Astrocyte (in vitro differentiated cells and primary cell): ENCODE data around the gene ST3GAL6.

ENCODE experiments used
- CTCF ChIP-seq: IDR thresholded peaks from 2 replicates; pipeline ENCODE4 v1.5.1; 2011; ENCODE audit warnings: low read depth, mild to moderate bottlenecking, inconsistent platforms, low read length, moderate library complexity; ENCODE audit not compliant: insufficient read depth
- EZH2 ChIP-seq: IDR thresholded peaks from 2 replicates; pipeline ENCODE4 v1.6.1; 2012; ENCODE audit warnings: mild to moderate bottlenecking, low read length, inconsistent platforms; ENCODE audit not compliant: insufficient read depth

GRCh38 chr3:98746122-98746521, 17.0 kb upstream of the ST3GAL6 start:
- TF ChIP-seq CTCF (no peak), EZH2 (no peak)
